Suppressor macrophage treated with lipopolysaccharide for 4 hours (primary cell): Measurements from ENCODE around the gene FCGR3A.
A peak's percentile ranks its signal among the peaks of the same experiment; 100 is the strongest.
"Not testable (repeated sequence)": the region's sequence is repeated elsewhere in the genome, so short reads cannot be mapped to it uniquely, and the experiment has no call there.

Source experiments
- DNase-seq: peaks from one replicate; pipeline ENCODE4 v3.0.0-alpha.2; 2020

Gene FCGR3A

DNA sequence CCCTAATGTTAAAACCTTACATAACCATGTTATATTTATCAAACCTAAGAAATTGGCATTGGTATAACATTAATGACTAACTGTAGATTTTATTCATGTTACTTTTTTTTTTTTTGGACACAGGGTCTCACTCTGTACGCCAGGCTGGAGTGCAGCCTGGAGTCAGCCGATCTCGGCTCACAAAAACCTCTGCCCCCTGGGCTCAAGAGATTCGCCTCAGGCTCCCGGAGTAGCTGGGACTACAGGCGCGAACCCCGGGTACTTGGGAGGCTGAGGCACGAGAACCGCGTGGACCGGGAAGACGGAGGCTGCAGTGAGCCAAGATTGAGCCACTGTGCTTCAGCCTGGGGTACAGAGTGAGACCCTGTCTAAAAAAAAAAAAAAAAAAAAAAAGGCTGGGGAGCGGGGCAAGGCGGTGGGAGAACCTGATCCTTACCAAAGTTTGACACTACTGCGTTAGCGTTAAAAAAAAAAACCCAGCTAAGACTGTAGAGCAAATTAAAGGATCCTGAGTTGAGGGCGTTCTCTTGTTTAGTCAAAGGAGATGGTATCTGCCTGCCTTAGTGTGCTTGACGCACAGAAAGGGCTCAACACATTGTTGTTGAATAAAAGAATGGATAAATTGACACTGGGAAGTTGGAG, 20.0 kb downstream of the FCGR3A start:
- not testable (repeated sequence) for DNase-seq

DNA sequence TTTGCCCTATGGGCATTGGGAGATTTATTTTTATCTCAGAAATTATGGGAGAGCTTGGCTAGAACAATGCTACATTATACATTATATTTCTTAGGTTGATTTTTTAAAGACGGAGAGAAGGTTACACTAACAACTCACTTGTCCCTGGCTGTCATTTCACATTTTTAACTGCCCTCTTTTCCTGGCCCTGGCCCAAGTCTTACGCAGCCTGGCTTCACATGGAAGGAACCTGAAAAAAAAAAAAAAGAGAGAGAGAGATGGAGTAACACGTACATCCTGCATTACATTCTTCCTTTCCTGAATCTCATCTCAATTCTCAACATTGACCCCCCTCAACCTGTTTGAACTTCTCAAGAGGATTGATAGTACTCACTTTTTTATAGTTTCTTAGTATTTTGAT, 21.1 kb downstream of the FCGR3A start:
- not testable (repeated sequence) for DNase-seq

DNA sequence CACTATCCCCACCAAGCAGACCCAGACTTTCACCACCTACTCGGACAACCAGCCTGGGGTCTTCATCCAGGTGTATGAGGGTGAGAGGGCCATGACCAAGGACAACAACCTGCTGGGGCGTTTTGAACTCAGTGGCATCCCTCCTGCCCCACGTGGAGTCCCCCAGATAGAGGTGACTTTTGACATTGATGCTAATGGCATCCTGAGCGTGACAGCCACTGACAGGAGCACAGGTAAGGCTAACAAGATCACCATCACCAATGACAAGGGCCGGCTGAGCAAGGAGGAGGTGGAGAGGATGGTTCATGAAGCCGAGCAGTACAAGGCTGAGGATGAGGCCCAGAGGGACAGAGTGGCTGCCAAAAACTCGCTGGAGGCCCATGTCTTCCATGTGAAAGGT, 23.7 kb downstream of the FCGR3A start:
- DNase-seq: not testable (repeated sequence)

DNA sequence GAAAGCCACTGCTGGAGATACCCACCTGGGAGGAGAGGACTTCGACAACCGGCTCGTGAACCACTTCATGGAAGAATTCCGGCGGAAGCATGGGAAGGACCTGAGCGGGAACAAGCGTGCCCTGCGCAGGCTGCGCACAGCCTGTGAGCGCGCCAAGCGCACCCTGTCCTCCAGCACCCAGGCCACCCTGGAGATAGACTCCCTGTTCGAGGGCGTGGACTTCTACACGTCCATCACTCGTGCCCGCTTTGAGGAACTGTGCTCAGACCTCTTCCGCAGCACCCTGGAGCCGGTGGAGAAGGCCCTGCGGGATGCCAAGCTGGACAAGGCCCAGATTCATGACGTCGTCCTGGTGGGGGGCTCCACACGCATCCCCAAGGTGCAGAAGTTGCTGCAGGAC, 24.3 kb downstream of the FCGR3A start:
- DNase-seq: not testable (repeated sequence)

DNA sequence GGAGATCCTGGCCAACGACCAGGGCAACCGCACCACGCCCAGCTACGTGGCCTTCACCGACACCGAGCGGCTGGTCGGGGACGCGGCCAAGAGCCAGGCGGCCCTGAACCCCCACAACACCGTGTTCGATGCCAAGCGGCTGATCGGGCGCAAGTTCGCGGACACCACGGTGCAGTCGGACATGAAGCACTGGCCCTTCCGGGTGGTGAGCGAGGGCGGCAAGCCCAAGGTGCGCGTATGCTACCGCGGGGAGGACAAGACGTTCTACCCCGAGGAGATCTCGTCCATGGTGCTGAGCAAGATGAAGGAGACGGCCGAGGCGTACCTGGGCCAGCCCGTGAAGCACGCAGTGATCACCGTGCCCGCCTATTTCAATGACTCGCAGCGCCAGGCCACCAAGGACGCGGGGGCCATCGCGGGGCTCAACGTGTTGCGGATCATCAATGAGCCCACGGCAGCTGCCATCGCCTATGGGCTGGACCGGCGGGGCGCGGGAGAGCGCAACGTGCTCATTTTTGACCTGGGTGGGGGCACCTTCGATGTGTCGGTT, 24.8 kb downstream of the FCGR3A start:
- DNase-seq: not testable (repeated sequence)

DNA sequence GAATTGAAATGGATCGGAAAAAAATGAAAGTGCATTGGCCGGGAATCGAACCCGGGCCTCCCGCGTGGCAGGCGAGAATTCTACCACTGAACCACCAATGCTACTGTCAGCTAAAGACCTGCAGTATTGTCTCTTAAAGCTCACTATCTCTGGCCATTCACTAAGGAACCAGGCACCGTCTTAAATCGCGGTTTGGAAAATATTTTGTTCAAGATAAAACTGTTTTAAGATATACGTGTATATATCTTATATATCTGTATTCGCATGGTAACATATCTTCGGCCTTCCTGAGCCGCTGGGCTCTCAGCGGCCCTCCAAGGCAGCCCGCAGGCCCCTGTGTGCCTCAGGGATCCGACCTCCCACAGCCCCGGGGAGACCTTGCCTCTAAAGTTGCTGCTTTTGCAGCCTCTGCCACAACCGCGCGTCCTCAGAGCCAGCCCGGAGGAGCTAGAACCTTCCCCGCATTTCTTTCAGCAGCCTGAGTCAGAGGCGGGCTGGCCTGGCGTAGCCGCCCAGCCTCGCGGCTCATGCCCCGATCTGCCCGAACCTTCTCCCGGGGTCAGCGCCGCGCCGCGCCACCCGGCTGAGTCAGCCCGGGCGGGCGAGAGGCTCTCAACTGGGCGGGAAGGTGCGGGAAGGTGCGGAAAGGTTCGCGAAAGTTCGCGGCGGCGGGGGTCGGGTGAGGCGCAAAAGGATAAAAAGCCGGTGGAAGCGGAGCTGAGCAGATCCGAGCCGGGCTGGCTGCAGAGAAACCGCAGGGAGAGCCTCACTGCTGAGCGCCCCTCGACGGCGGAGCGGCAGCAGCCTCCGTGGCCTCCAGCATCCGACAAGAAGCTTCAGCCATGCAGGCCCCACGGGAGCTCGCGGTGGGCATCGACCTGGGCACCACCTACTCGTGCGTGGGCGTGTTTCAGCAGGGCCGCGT, 25.5 kb downstream of the FCGR3A start, which contains the start of gene HSPA6:
HSPA6 (plus strand) TSS at position 724 of the 925 bp plus-strand sequence; CDS start at position 843, 119 bp downstream.
- peak; percentile 81 for DNase-seq

DNA sequence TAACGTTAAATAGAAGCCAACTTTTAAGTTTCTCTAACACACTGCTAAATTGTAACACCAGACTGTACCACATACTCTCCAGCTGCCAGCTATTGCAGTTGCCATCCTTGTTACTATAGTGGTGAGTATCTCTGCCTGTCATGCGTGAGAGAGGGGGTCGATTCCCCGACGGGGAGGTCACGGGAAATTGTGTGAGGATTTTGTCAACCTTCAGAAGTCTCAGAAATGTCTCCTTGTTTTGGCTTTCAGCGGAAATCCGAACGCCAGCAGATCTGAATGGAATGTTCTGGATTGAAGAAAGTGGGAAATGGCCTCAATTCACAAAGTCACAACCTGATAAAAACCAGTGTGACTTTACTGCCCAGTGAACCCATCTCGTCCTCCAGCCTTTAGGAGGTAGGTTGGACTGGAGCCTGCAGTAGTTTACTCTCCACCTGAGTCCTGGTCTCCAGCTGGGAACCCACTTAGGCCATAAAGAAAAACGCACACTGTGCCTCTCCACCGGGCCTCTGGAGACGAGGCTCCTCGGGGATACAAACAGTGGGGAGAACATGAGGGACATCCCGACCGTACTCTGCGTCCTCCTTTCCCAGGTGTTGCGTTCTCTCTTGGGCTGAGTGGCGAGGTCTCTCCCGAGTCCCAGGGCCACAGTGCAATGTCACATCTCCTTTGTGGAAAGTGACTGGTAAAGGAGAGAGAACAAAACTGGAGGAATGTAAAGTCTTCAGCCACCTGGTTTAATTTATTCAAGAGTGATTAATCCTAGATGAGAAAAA, 26.4 kb downstream of the FCGR3A start:
- DNase-seq: not testable (repeated sequence)

DNA sequence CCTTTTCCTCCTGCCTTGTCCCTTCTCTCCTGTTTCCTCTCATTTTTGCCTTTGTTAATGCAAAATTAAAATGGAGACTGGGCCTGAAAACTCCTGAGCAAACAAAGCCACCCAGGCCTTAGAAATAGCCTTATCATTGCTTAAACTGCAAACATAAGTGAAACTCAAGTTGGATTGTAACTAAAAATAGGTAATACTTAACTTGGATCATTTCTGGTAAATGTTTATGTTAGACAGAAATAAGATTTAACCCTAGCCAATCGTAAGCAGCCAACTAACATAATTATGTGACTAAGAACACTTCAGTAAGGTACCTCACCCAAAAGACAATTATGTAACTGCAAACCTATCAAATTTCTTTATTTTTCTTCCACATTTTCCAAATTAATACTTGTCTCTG, 35.7 kb downstream of the FCGR3A start:
- DNase-seq: not testable (repeated sequence)

DNA sequence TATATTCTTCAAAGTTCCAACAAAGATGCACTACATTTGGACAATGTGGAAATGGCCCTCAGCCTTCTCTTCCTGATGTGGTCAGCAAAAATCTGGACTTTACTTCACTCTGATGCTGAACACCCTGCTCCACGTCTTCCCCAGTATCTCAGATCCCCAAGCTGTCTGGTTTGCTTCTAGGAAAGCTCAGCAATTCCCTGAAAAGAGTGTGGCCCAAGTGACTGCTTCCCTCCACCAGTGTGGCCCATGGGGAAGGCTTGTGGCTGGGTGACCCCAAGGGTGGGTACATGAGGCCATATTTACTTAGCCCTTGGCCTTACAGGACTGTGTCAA, 36.2 kb downstream of the FCGR3A start:
- DNase-seq: not testable (repeated sequence)

DNA sequence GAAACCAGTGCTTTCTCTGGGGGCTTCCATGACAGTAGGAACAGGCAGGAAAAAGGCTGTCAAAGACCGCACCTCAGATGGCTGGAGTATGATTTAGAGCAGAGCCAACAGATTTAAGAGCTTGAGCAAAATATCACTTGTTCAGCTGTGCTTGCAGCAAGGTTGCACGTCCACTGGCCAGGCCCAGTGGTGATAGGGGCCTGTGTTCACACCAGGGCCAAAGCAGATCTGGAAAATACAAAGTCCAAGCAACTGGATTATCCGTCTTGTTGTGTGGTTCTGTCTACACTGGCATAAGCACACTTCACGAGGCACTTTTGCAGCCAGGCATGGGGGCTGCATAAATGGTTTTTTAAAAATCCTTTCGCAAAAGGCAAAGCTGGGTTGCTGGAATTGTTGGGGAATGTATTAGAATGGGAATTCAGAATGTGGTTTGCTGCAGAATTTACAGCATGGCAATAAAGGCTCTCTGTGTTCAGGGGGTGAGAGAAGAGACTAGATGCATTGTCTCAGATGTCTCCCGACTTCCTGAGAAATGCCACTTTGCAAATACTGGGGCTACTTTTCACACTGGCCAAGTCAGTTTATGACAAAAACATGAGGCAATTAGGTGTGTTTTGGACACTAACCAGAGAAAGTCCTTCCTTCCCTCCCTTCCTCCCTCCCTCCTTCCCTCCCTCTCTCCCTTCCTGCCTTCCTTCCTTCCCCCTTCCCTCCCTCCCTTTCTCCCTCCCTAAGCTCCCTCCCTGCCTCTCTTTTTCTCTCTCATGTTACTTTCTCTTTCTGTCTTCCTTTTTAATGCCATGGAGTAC, 36.8 kb downstream of the FCGR3A start:
- DNase-seq: not testable (repeated sequence)

DNA sequence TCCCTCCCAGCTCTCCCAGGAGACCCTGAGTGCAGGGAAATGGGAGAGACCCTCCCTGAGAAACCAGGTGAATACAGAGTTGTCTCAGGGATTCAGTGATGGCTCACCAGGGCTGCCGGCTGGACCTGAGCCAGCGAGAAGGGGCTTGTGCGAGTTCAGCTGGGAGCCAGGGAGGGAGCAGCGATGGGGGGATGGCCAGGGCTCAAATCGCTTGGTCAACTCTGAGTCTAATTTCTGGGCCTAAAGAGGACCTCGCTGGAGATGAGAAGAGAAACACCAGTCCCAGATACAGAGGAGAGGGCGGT, 37.9 kb downstream of the FCGR3A start:
- DNase-seq: no peak

DNA sequence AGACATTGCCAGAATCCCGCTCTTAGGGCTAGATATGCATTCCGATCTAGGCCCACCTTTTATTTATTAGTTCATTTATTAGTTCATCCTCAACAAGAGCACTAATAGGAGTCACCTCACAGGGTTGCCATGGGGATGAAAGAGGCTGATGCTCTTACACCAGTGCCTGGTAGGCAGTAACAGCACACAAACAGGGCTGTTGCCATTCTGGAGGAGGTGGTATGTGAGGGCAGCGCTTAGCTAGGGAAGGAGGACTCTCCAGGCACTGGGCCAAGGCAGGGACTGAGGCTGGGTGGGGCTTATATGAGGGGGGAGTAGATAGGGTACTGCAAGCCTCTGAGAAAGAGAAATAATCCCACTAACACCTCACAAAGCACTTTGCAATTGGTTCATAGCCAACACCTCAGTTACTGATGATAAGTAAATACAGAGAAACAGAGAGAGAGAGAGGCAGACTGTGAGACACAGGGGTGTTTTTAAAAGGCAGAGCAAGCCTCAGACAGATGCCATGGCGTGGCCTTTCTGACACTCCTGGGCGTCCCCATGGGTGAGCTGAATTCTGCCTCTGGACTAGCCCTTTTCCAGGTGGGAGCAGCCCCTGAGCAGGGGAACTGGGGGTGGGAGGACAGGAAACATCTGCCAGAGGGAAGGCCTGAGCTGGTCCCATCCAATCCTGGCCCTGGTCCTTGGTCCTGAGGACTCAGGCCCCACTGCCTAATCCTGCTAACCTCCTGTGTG, 38.4 kb downstream of the FCGR3A start:
- no peak for DNase-seq

DNA sequence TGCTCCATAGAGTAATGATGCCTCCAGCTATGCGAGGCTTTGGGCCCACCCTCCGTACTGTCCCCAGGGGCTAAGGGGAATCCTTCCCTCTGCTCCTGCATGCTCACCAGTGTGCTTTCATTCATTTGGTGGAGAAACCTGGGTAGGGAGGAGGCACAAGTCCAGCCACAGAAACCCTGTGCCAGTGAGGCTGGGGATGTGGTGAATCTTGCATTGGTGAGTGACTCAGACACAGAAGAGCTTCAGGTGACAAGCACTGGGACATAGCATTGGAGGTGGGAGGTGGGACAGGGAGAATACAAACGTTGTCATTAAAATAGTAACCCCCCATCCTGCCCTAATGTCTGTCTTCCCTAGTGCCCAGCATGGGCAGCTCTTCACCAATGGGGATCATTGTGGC, 39.1 kb downstream of the FCGR3A start:
- DNase-seq: no peak

DNA sequence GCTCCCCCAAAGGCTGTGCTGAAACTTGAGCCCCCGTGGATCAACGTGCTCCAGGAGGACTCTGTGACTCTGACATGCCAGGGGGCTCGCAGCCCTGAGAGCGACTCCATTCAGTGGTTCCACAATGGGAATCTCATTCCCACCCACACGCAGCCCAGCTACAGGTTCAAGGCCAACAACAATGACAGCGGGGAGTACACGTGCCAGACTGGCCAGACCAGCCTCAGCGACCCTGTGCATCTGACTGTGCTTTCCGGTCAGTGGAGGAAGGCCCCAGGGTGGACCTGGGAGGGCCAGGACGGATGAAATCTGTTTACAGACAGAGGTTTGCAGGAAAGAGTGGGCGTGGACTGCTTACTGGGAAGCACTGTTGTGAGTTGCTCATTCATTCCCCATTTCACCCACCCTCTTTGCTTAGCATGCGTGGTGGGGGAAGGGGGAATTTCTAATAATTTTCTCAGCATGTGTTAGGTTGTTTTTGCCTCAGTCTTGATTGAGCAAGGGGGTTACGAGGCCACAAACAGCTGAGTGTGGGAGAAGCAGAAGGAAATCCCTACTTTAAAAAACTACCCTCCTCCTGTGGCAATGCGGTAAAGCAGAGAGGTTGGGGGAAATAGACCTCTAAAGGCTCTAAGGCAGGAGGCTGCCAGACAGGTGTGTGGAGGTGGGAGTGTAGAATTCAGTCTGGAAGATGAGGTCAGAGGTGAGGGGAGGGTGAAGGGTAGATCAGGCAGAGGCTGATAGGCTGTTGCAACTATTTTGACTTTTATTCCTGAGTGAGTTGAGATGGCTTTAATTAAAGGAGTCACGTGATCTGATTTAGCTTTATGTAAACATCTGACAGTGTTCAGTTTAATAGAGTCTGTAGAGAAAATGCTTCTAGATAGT, 43.0 kb downstream of the FCGR3A start:
- peak; percentile 98 for DNase-seq

DNA sequence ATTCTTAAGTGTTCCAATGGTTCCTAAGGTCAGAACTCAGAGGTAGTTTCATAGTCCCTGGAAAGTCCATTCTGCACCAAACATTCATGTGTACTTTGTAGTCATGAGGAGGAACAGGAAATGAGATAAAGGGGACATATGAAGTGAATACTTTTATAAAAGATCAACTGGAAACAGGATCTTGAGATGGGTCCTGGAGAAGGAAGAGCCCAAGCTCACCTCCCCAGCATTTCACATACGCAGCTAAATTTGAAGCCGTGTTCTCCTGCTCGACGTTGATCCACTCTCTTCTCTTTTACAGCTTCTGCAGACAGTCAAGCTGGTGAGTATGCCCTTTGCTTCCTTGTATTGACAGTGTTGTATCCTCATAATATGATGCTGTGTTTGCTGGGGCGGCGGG, 43.9 kb downstream of the FCGR3A start:
- DNase-seq: peak; percentile 69

DNA sequence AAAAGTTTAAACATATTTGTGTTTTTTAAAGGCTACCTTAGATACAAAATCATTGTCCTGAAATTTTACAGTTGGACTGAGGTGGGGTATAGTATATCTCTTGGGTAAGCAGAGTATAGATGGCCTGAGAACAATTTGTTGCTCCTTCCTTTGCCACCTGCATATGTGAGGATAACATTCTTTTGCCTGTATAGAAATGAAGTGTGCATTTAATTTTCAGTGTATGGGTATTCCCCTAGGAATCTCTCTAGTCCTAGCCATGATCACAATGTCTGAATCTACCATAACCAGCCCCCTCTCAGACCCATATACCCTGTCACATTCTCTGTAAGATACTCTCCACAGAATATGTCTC, 46.2 kb downstream of the FCGR3A start:
- DNase-seq: no peak

DNA sequence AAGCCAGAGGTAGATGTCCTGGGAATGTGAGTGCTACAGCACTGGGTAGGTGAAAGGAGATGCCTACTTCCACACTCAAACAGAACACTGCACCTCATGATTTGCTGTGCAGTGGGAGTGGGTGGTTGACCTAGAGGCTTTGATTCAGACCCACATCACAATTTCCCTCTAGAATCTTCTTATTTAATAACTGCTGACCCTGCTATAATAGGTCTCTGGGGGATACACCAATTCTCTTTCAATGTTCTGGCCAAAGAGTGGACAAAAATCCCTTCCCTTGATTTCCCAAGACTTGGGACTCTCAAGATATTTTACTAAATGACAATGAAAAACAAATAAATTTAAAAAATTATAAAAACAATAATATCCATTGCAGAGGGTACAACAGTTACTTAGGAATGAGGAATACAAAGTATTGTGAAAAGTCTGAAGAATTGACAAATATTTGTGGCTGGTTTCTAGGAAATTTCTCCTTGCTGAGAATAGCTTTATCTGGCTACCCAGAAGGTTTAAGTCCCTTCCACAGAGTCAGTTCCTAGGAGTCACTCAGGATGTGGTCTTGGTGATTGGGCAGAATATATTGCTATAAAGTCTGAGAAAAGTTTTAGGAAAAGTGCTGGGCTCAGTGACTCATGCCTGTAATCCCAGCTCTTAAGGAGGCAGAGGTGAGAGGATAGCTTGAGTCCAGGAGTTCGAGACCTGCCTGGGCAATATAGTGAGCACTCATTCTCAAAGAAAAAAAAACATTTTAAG, 46.8 kb downstream of the FCGR3A start:
- peak; percentile 54 for DNase-seq

DNA sequence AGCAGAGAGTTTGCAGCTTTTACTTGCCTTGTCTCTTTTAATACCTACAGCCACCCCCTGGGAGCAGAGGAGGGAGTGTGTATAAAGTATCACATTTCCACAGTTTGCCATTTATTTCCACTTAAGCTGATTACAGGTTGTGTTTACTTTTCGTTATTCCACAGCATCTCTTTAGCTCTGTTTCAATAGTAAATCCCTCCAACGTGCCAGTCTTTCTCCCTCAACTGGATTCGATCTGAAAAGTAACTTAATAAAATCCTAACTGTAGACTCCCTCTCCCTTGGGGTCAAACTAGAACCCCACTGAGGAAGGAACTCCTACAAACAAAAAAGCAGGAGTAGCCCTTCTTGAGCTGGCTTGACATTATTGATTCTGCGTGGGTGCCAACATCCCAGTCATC, 47.4 kb downstream of the FCGR3A start:
- no peak for DNase-seq

DNA sequence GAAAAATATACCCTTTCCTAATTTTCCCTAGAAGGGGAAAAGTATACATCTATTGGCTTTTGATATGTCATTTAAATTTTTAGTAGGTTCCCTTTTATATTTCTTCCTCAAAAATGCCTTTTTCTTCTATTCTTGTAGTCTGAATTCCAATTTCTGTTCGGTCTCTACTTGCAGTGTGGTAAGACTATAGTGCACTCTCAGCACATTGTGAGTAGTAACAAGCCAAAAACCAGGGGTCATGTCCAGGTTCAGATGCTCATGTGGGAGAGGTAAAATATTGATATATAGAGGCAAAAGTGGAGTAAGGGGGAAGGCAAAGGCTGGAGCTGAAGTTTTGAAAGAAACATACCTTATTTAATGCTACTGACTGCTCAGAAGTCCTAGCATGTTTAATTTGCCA, 48.4 kb downstream of the FCGR3A start:
- no peak for DNase-seq
